IPS-11a (cell line): Measurements from ENCODE around the gene NPPC.
"Not testable (repeated sequence)": the region's sequence is repeated elsewhere in the genome, so short reads cannot be mapped to it uniquely, and the experiment has no call there.

ENCODE experiments used
- H3K4me3 ChIP-seq: one replicate; pipeline ENCODE4 v1.5.1; 2013; ENCODE audit warnings: low read depth, low read length, control low read depth

Gene NPPC, protein sequence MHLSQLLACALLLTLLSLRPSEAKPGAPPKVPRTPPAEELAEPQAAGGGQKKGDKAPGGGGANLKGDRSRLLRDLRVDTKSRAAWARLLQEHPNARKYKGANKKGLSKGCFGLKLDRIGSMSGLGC

DNA sequence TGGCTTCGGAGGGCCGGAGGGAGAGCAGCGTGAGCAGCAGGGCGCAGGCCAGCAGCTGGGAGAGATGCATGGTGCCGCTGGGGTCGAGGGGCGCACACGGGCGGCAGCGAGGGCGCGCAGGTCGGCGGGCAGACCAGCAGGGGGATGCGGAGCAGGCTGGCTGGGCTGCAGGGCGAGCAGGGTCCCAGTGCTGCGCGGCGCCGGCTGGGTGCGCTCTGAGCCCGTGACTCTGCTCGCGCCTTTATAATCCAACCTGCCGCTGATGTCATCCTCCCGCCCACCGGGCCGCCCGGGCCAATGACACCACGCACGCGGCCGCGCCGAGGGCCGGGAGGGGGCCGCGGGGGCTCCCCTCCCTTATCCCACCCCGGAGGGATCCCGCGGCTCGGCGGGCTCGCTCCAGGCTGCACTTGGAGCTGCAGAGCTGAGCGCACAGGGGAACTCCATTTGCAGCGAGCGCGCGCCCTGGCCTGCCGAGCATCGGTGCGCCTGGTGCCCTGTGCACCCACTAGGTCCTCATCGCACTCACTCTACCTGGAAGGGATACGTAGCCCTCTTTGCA is at the start of gene NPPC:
Gene NPPC (minus strand): TSS at position 217 of the 562 bp plus-strand sequence. CDS start 147 bp downstream, at position 70.
- H3K4me3 ChIP-seq, result peak within 1 kb of the TSS; percentile 56

DNA sequence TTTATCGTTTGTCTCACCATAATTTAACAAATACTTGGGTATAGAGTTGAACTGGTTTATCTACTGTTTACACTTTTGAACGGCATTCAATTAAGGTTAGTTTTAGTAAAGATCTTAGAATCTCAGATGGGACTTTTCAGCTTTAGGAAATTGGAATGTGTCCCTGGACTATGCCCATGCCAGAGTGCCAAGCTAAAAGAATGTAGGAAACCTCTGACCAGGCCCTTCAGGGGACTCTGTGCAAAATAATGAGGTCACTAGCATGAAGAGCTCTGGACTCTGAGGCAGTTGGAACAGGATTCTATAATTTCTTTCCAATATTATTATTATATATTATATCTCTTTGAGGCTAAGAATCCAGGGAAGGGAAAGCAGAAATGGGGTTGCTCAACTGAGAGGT is 48.8 kb upstream of the NPPC start:
- no peak overlapping the region for H3K4me3 ChIP-seq

DNA sequence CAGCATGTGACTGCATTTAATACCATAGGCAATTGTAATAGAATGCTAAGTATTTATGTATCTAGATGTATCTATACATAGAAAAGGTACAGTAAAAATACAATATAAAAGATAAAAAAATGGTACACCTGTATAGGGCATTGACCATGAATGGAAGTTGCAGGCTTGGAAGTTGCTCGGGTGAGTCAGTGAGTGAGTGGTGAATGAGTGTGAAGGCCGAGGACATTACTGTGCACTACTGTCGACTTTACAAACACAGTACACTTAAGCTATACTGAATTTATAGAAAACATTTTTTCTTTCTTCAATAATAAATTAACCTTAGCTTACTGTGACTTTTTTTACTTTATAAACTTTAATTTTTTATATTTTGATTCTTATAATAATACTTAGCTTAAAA is 44.3 kb upstream of the NPPC start:
- H3K4me3 ChIP-seq, result no peak overlapping the region

DNA sequence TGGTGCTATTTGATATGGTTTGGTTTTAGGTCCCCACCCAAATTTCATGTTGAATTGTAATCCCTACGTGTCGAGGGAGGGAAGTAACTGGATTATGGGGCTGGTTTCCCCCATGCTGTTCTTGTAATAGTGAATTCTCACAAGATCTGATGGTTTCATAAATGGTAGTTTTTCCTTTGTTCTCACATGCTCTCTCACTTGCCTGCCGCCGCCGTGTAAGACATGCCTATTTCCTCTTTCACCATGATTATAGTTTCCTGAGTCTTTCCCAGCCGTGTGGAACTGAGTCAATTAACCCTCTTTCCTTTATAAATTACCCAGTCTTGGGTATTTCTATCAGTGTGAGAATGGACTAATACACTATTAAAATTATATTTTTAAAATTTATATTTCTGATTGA is 42.6 kb upstream of the NPPC start:
- no peak overlapping the region for H3K4me3 ChIP-seq

DNA sequence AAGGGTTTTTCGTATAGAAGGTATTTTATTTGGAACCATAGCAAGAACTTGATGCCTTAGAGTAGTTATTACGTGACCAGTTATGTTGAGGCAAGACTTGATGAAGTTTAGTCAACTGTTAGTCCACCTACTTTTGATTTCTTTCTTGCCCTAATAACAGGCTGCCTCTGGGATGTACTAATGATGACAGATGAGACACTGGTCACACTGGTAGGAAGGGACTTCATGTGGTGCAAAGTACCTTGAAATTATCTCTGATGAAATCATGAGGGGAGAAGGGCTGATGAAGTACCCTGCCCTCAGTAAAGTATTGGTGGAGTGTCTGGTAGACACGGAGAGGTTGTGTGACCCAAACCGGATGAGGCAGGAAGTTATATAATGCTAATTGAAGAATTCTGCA is 40.7 kb upstream of the NPPC start:
- no peak overlapping the region for H3K4me3 ChIP-seq

DNA sequence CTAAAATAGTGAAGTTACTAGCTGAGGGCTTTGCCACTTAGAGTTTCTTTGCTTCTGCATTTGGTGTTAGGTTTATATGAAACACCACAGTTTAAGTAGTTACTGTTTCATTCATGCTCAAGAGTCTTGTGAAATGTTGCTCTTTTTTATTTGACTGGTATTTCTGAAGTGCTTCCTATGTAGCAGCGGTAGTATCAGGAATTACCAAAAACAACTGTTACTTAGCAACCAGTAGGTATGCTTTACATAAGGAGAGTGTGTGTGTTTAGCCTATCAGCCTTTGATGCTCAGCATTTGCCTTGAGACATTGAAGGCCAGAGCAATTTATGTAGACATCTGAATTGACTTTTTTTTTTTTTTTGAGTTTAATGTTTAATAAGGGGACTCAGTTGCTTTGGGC is 38.9 kb upstream of the NPPC start:
- H3K4me3 ChIP-seq, result no peak overlapping the region

DNA sequence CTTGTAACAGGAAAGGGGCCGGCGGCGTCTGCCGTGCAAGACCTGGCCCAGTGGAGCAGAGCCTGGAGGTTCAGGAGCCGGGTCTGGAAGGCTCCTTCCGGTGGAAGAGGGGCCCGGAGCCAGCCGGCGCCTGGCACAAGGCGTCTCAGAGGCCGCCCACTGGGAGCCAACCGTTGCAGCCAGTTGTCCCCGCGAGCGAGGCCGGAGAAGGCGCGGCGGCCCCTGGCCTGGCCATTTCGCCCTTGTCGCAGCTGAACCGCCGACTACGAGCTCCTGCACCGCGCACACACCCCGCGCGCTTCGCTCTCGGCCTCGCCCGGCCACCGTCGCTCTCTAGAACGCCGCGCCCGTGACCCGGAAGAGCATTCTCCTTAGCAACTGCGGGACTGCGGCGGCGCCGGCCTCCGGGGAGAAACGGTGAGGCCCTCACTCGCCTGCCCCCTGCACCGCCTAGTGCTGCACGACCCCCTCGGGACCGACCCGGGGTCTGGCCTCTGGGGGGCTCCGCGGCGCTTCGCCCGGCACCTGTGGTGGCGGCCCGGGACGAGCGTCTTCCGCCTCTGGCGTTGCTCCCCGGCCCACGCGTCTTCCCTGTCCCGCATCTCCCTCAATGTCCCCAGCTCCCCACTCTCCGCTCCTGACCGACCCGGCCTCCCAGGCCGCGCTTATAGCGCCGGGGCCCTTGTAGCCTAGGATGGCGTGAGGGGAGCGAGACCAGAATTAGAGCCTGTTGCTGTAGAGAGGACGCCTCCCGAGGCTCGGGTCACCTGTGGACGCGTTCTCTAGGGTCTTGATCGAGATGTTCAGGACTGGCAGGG is 35.4 kb upstream of the NPPC start, which contains the start of gene DIS3L2:
Gene DIS3L2 (plus strand): TSS at position 365 of the 818 bp plus-strand sequence. CDS start 53,215 bp downstream, outside the sequence.
- peak within 1 kb of the TSS; percentile 76 for H3K4me3 ChIP-seq

DNA sequence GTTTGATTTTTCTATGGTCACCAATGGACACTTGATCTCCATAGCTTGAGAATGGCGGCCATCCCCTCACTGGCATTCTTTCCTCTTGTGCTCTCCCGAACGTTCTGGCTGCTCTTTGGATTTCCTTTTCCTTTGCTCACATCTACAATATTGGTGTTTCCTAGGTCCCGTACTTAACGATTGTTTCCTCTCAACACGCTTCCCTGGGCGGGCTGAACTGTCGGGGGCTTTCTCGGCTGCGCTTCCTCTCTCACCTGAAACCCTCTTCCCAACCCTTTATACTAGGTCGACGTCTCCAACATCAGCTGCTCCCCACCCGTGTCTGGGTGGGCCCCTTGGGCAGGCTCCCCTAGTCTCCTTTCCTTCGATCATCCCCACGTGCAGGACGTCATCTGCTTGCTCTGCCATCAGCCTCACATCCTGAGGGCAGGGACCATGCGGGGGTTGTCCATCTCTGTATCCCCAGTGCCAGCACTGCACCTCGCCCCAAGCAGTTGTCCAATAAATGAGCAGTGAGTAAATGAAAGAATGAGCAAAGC is 34.7 kb upstream of the NPPC start:
- peak overlapping the region; percentile 76 for H3K4me3 ChIP-seq

DNA sequence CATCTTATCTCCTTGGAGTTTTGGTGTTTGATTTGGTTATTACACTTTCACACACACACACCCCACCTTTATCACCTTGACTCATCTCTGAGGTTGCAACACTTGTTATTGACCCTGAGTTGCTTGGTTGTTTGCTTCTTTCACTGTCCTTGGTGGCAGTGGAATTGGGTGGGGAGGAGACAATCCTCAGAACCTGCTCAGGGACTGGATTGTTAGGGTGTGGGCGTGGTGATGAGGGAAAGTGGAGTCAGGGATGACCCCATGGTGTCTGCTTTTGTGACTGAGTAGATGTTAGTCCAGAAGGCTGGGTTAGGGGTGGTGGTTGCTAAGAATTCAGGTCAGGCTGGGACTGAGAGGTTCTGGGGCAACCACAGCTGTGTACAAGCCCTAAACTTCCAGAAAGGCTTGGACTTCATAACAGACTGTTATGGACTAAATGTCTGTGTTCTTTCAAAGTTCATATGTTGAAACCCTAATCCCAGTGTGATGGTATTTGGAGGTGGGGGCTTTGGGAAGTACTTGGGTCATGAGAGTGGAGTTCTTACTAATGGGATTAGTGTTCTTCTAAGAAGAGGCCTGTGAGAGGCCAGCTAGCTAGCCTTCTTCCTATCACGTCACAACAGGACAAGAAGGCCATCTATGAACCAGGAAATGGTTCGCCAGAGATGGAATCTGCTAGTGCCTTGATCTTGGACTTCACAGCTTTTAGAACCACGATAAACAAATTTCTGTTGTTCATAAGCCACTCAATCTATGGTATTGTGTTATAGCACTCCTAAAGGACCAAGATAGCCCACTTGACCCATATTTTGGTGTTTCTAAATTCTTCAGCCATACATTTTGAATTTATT is 31.9 kb upstream of the NPPC start:
- H3K4me3 ChIP-seq, result no peak overlapping the region

DNA sequence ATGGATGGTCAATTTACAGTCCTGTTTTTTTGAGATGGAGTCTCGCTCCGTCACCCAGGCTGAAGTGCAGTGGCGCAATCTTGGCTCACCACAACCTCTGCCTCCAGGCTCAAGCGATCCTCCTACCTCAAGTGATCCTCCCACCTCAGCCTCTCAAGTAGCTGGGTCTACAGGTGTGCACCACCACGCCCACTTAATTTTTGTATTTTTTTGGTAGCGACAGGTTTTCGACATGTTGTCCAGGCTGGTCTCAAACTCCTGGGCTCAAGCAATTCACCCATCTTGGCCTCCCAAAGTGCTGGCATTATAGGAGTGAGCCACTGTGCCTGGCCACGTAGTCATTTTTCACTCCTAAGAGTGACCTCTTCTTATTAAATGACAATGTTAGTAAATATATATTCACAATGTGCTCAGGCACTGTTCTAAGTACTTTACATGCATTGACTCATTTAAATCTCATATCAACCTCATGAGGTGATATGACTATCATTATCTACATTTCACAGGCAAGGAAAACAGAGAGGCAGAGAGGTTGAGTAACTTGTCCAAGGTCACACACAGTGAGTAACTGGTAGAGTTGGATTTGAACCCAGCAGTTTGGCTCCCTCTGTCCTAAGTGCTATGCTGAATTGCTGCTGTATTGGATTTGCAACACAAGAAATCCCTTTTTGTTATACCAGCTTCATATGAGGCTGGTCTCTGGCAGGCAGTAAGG is 29.7 kb upstream of the NPPC start:
- H3K4me3 ChIP-seq, result no peak overlapping the region

DNA sequence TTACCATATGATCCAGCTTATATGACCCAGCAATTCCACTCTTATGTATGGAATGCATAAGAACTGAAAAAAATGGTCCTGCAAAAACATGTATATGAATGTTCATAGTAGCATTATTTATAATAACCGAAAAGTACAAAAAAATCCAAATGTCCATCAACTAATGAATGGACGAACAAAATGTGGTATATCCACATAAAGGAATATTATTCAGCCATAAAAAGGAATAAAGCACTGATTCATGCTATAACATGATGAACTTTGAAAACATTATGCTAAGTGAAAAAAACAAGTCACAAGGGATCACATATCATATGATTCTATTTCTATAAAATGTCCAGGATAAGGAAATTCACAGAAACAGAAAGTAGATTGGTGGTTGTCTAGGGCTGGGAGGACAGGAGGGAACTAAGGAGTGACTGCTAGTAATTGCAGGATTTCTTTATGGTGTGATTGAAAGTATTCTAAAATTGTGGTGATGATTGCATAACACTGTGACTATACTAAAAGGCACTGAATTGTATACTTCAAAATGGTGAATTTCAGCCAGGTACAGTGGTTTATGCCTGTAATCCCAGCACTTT is 25.3 kb upstream of the NPPC start:
- H3K4me3 ChIP-seq, result no peak overlapping the region

DNA sequence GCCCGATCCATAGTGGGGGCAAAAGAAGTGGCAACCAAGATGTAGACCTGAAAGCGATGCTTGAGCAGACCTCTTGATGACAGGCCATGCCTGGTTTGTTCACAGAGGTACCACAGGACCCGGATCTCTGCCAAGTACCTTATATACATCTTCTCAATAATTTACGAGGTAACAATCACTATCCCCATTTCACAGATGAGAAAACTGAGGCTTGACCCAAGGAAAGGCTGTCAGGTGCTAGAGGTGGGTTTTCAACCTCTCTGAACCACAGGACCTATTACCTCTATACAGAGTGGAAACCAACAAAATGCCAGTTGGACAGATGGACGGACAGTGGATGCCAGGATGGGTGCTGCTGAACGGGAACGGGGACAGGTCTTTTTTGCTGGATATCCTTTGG is 21.5 kb upstream of the NPPC start:
- no peak overlapping the region for H3K4me3 ChIP-seq

DNA sequence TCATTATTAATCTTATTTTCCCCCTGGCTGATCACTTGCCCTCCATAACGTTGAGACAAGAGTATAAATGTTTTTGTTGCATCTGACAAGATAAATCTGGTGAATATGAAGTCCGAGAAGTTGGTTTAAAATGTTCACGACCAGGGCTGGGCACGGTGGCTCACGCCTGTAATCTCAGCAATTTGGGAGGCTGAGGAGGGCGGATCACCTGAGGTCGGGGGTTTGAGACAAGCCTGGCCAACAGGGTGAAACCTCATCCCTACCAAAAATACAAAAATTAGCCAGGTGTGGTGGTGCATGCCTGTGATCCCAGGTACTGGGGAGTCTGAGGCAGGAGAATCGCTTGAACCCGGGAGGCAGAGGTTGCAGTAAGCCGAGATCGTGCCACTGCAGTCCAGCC is 20.9 kb upstream of the NPPC start:
- H3K4me3 ChIP-seq, result not testable (repeated sequence)

DNA sequence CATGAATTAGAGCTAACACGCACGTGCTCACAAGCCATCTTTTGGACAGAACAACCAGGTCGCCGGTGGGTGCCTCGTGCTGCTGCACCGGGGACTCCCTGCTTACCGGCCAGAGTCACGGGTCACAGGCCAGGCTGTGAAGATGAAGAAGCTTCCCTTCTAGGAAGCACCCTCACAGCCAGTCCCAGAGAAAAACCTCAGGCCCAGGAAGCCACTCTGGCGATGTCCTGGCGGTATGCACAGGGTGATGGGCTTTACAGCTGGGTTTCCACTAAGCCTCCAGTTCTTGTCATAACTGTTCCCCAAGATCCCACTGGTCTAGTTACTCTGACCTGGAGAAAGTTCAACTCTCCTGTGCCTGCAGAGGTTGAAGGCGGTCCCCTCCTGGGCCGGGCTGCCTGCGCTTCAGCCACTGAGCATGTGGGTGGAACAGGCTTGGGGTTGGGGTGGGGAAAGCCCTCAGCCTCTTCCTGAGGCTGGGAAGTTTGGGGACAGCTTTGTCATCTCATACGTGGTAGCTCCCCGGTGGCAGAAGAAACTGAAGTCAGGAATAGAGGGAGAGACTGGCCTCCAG is 20.1 kb upstream of the NPPC start:
- H3K4me3 ChIP-seq, result no peak overlapping the region

DNA sequence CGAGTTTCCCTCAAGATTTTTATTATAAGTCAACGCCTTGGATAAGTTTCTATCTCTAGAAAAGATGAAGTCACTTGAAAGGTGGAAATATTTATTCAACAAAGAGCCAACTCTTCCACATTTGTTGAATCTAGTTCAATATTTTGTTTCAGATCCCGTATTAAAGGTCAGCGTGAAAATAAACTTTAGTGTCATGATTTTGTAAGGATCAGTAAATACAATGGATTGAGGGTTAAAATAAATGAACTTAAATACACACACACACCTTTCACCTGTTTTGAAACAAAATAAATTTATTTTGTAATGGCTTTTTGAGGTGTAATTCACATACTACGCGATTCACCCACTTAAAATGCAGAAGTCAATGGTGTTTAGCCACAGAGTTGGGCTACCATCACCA is 16.0 kb upstream of the NPPC start:
- no peak overlapping the region for H3K4me3 ChIP-seq

DNA sequence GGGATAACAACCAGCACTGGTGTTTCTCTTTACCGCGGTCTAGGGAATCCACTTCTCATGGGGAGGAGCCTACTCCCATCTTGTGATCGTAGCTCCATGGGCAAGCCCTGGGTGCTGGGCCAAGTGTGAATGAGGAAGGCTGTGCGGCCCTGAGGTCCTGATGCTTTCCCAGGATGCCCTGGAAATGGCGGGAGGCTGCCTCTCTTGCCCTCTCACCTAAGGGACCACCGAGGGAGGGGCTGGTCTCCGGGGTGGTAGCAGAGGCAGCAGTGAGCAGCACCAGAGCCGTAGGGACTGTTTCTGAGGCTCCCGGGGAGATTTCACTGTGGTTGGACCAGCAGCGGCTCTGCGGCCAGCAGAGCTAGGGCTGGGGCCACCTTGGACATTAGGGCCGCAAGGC is 15.5 kb upstream of the NPPC start:
- H3K4me3 ChIP-seq, result no peak overlapping the region

DNA sequence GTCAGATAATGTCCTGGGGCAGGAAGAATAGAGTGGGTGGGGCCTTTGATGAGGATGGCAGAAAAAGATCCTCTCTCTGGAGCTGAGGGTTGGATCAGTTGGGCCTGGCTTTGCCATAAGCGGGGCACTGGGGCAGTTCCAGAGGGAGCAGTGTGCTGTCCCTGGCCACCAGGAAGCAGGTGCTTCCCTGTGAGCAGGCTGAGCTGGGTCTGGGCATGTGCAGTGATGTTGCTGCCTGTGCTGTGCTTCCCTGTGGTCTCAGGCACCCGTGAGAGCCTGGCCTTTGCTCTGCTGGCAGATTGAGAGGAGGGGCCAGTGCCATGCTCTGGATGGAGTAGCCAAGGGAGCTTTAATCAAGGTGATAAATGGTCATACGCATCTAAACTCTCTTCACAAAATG is 14.6 kb upstream of the NPPC start:
- no peak overlapping the region for H3K4me3 ChIP-seq

DNA sequence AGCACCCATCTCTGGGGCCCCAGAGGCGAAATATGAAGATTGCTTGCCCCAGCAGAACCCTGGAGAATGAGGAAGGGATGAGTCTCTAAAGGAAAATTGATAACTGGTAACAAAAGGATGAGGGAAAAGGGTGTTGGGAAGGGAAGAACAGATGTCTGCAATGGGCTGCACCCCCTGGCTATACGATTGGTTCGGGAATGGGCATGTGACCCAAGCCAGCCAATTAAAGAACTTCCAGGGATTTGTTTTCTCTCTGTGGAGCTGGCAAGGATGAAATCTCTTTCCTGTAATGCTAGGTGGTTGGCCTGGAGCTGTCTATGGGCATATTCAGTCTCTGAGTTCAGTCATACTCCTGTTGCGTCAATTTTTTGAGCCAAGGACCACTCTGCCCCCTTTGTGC is 12.8 kb upstream of the NPPC start:
- H3K4me3 ChIP-seq, result no peak overlapping the region

DNA sequence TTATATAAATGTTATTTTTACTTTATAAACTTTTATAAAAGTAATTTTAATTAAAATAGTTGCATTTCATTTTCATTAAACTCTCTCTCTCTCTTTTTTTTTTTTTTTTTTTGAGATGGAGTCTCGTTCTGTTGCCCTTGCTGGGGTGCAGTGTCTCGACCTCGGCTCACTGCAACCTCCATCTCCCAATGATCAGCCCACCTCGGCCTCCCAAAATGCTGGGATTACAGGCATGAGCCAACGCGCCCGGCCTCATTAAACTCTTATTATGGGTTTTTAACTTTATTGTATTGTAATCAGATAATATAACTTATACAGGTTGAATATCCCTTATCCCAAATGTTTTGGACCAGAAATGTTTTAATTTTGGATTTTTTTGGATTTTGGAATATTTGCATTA is 10.9 kb upstream of the NPPC start:
- H3K4me3 ChIP-seq, result no peak overlapping the region

DNA sequence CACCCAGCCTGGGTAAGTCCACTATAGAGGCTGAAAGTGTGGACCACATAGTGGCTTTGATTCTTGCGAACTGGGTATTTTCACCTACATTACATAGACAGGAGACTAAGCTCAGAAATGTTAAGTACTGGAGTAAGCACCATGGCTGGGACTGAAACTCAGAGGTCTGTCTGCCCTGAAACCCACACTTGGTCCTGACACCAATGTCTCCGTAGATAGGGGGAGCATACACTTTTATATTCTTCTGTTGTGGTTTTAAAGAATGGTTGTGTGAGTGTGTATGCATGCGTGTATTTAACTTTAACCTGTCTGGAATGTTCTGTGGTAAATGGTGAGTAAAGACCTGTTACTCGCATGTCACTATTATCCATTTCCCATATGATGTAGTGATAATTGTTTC is 10.3 kb upstream of the NPPC start:
- H3K4me3 ChIP-seq, result no peak overlapping the region
